AG04450 (cell line): ENCODE data around the gene TNRC6C. TPM values are rescaled to one million over a fixed set of nuclear protein-coding genes. Genes with fewer than 3 reads are reported as not detected.

Experiments
- CTCF ChIA-PET: fragments of 300-600, 350-600 bp; formaldehyde crosslinking; extraction: SDS; loops from one replicate; lab custom pipeline; 2022; ENCODE audit warnings: antibody characterized with exemption, inconsistent platforms; lab: Charles Lee
- POLR2A ChIA-PET: fragments of 350-600 bp; formaldehyde crosslinking; extraction: SDS; loops from one replicate; lab custom pipeline; 2021; ENCODE audit warnings: antibody characterized with exemption, inconsistent platforms; lab: Yijun Ruan, JAX
- DNase-seq: peaks from one replicate; pipeline ENCODE4 v3.0.0-alpha.2; 2011; ENCODE audit warnings: low read depth, low spot score
- H3K27ac ChIP-seq: one replicate; pipeline ENCODE4 v1.5.1; 2012; ENCODE audit warnings: low read depth, low read length, control low read depth
- H3K27me3 ChIP-seq: one replicate; pipeline ENCODE4 v1.6.0; 2012; ENCODE audit warnings: low read length; ENCODE audit not compliant: control insufficient read depth, insufficient read depth
- H3K4me3 ChIP-seq: 2 replicates; pipeline ENCODE4 v1.5.1; 2011; ENCODE audit warnings: mild to moderate bottlenecking, low read depth, low read length, control low read depth
- H3K9me3 ChIP-seq: 2 replicates; pipeline ENCODE4 v1.5.1; 2012; ENCODE audit warnings: low read length; ENCODE audit not compliant: control insufficient read depth, insufficient read depth
- CTCF ChIP-seq: IDR thresholded peaks from 2 replicates; pipeline ENCODE4 v1.5.1; 2011; ENCODE audit warnings: low read depth, low read length, control low read depth, inconsistent platforms
- polyA plus RNA-seq: library from polyadenylated mRNA; depleted of rRNA; stranded (reverse); fragments of >200 nt; gene quantifications from 2 replicates; pipeline ENCODE4 v1.2.3, GENCODE V29; 2011

Gene TNRC6C
- polyA plus RNA-seq, 1 experiment = 1.2 TPM

GRCh38 chr17:77941004-77941403 lies 17.5 kb upstream of the TNRC6C start:
- no peak for TF ChIP-seq CTCF
- DNase-seq = no peak
- peaks cover 29% of the 10 kb centered on the region for H3K27me3 ChIP-seq
- H3K27ac ChIP-seq = no peak overlapping the region
- H3K9me3 ChIP-seq = no peaks in the 10 kb centered on the region; the same call in 1 of the 2 replicates
- no peak overlapping the region for H3K4me3 ChIP-seq
- ChIA-PET CTCF (no interaction called here), POLR2A (no interaction called here)

GRCh38 chr17:77942112-77942988 lies 16.2 kb upstream of the TNRC6C start:
- H3K27ac ChIP-seq = no peak overlapping the region
- H3K27me3 ChIP-seq = peaks cover 26% of the 10 kb centered on the region
- no peak overlapping the region for H3K4me3 ChIP-seq
- no peak for DNase-seq
- no peaks in the 10 kb centered on the region for H3K9me3 ChIP-seq
- POLR2A ChIA-PET = no interaction called here
- TF ChIP-seq CTCF = no peak
- CTCF ChIA-PET = no interaction called here

GRCh38 chr17:77943971-77944370 lies 14.5 kb upstream of the TNRC6C start:
- ChIA-PET POLR2A (interaction anchor here (1.4 kb wide), 1 partner anchor 14 kb away, joined by 5 read pairs; the partner anchor contains the start of gene TNRC6C), CTCF (no interaction called here)
- no peak for DNase-seq
- Histone ChIP-seq H3K4me3 (no peak overlapping the region), H3K27ac (no peak overlapping the region), H3K27me3 (peaks cover 22% of the 10 kb centered on the region), H3K9me3 (no peaks in the 10 kb centered on the region)
- no peak for TF ChIP-seq CTCF

GRCh38 chr17:77944390-77945222 lies 13.9 kb upstream of the TNRC6C start:
- ChIA-PET CTCF (no interaction called here), POLR2A (interaction anchor here (0.7 to 1.4 kb wide), 2 partner anchors 12 to 13 kb away, joined by 5 read pairs; partner anchors contain the start of gene TNRC6C)
- TF ChIP-seq CTCF = no peak
- no peak for DNase-seq
- H3K4me3 ChIP-seq = no peak overlapping the region
- peaks cover 22% of the 10 kb centered on the region for H3K27me3 ChIP-seq
- no peaks in the 10 kb centered on the region for H3K9me3 ChIP-seq
- H3K27ac ChIP-seq = no peak overlapping the region
